GM19452 (cell line): ENCODE measurements around the gene SORCS2.
"Not testable (repeated sequence)": the region's sequence is repeated elsewhere in the genome, so short reads cannot be mapped to it uniquely, and the experiment has no call there.

Source experiments
- ATAC-seq: cut with Tn5 transposase; IDR thresholded peaks from one replicate; pipeline ENCODE4 v1.9.1; 2021; ENCODE audit not compliant: unreplicated experiment

The SORCS2 gene

DNA sequence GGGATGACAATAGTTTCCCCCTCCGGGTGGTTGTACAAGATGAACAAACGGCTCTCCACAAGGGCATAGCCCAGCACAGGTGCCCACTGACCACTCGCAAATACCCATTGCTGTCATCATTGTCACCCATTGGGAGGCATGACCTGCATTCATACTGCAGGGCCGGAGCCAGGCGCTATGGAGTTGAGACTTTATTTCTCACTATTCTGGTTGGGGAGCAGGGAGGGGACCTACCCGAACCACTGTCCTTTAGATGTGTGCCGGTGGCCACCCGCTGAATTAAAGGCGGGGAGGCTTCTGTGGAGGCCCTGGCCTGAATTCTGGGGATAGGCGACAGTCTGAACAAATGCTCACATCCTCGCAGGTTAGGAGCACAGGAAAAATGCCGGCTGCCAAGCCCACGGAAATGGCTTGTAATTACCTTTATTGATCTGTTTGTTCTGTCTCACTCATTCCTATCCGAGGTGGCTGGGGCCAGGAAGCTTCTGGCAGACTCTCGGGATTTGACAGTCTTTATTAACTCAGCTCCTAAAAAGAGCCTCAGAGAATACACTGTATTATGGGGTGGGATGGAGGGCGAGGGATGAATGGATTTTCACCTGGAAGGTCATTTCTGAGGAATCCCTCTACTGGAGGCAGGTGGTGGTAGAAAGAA, 367.5 kb downstream of the SORCS2 start:
- no peak for ATAC-seq

DNA sequence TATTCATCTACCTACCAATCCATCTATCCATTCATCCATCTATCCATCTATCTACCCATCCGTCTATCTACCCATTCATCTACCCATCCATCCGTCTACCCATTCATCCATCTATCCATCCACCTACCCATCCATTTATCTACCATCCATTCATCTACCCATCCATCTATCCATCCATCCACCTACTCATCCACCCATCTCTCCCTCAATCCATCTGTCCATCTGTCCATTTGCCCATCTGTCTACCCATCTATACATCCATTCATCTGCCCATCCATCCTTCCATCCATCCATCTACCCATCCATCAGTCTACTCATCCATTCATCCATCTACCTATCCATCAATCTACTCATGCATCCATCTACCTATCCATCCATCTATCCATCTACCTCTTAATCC, 369.2 kb downstream of the SORCS2 start:
- ATAC-seq: no peak

DNA sequence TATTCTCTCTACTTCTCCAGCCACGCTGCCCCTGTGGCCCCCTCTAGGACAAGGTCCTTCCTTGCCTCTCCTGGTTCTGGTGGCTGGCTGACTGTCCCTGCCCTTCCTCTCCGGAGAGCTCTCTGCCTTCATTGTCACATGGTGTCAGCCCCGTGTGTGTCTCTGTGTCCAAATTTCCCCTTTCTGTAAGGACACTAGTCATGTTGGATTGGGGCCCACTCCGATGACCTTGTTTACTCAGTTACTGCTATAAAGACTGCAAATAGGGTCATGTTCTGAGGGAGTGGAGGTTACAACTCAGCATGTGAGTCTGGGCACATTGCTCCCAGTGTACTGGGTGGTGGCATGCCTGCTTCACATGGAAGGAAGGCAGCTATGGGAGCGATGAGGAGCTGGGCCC, 371.9 kb downstream of the SORCS2 start:
- ATAC-seq: no peak

DNA sequence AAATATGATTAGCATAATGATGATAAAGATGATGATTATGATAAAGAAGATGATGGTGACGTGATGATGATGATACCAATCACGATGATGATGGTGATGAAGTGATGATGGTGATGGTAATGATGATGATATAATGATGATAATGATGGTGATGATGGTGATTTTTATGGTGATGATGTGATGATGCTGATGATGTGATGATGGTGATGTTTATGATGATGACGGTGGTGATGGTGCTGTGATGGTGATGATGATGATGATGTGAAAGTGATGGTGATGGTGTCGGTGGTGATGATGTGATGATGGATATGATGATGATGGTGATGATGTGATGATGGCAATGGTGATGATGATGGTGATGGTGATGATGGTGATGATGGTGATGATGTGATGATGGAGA, 373.1 kb downstream of the SORCS2 start:
- no peak for ATAC-seq

DNA sequence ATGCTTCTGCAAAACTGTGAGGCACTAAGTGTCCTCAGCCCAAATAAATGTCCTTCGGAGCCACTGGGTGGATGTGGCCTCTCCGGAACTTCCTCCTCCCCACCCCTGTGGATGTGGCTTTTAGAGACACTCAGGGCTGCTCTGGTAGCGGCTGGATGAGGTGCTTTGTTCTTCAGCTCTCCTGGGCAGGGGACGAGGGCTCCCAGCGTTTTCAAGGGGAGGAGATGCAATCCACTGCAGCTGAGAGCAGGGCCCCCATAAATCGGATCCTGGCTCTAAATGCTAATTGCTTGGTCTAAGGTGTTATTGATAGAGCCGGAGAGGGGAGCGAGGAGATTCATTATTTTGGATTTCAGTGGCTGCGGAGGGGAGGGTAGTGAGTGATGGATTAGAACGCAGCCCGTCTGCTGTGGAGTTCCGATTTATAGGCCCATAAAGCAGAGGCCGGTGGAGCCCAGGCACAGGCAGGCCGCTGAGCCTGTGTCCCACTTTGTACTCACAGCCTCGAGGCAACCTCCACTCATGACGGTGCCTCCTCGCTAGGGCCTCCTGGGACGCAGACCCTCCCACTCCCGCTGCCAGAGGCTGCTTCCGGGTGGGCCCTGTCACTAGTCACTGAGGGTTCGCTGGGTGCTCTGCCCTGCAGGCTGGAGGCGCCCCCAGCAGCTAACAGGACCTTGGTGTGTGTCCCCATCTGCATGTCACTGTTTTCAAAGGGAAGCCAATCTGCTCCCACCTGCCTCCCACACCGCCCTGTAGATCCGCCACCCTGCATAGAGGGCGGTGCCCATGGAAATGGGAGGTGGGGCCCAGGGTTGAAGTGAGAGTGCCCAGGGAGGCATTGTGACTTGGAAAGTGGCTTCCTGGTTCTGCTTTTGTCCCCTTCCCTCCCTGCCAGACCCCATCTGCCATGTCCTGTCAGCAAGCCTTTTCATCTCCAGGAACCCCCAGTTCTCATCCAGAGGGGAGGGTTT, 377.8 kb downstream of the SORCS2 start:
- no peak for ATAC-seq

DNA sequence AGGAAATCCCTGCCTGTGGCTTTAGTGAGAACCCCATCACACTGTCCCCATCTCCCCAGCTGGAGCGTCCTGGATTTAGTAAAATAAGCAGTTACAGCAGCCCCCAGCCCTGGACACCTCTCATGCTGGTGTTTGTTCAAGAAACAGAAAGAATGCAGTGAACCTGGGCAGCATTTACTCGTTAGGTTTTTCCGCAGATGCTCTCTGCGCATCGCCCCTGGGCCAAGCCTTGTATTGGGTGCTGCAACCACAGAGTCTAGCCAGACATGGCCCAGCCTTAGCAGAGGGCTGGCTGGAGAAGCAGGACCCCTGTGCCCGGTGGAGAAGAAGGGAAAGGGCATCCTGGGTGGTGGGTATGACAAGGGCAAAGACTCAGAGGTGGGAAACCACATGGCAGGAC, 378.7 kb downstream of the SORCS2 start:
- ATAC-seq: no peak

DNA sequence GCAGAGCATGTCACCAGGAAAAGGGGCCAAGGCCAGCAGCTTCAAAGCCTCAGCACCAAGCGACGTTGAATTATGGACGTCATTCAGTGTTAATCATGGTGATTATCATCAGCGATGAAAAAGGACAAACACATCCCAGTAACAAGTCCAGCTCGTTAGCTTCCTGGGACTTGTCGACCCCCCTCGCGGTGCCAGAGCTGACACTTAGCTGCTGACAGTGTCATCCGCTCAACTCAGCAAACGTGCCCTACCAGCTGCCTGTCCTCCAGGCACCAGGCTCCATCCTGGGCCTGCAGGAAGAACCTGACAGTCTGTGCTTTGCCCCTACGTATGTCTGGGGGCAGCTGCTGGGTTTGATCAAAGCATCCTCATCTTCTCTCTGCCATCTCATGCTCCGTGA, 379.4 kb downstream of the SORCS2 start:
- no peak for ATAC-seq

DNA sequence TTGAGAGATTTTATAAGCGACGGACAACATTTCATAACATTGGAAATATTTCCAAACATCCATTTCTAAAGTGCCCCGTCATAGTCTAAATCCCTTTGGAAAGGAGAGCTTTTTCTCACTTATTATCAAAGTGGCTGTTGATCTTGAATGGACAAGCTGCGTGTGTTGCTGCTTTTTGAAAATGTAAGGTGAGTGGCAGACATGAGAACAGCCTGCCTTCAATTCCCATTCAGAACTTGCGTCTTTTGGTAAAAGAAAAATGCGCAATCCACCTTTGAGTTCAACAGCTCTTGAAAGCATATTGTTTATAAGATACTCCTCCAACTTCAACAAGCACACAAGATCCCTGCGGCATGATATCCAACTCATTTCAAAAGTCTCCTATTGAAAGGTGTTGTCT, 380.6 kb downstream of the SORCS2 start:
- ATAC-seq: no peak

DNA sequence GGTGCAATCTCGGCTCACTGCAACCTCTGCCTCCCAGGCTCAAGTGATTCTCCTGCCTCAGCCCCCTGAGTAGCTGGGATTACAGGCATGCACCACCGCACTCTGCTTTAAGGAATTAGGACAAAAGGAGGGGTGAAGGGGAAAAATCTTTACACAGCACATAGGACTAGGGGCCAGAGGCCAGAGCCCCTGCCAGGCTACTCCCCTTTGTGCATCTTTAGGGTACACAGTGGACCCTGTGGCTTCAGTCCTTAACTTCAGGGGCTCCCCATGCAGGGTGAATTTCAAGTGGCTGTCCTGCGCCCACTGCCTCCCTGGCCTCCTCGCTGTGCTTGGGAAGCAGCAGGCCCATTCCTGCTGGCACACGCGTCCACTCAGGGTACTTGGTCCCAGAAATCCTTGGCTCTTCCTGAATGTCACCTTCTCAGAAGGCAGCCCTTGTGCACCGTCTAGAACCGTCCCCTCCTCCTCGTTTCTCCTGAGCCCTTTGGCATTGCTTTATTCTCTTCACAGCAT, 381.3 kb downstream of the SORCS2 start:
- no peak for ATAC-seq

DNA sequence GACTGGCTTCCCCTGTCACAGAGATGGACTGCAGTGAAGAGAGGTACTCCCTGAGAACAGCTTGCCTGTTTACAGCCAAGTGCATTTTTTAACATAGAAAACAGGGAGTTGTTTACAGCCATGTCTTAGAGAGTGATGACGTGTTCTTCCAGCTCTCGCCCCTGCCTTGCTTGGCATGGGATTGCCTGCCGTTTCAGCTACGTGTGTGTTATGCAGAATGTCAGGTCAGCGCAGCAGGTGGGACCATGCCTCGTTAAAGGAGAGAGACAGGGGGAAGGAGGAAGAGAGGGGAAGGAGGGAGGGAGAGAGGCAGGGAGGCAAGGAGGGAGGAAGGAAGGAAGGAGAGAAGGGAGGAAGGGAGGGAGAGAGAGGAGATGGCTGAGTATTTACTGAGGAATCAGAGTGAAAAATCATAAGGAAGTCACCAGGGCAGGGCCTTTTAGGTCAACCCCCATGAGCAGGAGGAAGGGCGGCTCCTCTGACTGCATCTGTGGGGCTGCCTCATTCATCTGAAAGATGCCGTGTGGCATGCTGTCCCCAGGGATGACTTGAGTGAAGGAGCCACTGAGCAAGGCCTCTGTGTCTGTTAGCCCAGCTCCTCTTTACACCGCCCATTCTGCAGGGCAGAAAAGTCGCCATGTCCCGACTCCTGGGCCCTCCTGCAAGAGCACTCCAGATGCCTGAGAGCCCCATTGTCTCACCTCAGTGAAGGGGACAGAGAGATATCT, 382.1 kb downstream of the SORCS2 start:
- ATAC-seq: no peak

DNA sequence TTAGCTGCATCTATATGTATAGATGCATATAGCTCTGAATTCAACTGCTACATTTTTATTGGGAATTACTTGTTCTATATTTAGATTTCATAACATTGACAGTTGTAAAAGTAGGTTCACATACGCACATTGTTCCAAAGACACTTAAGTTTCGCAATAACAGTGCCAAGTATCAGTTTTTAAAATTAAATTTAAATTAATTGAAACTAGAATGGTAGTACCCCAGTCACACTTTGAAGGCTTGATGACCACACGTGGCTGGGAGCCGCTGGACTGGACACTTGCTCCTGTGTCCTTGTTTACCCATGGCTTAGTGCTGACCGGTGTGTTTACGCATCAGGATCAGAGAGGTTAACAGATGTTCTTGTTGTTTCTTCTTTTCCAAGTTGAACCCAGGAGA, 383.1 kb downstream of the SORCS2 start:
- ATAC-seq: no peak

DNA sequence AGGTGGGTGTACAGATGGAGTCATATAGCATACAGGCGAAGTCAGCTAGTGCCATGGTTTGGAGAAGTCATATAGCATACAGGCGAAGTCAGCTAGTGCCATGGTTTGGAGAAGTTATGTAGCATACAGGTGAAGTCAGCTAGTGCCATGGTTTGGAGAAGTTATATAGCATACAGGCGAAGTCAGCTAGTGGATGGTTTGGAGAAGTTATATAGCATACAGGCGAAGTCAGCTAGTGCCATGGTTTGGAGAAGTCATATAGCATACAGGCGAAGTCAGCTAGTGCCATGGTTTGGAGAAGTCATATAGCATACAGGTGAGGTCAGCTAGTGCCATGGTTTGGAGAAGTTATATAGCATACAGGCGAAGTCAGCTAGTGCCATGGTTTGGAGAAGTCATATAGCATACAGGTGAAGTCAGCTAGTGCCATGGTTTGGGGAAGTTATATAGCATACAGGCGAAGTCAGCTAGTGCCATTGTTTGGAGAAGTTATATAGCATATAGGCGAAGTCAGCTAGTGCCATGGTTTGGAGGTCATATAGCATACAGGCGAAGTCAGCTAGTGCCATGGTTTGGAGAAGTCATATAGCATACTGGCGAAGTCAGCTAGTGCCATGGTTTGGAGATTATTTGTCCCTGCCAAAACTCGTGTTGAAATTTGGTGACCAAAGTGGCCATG, 385.2 kb downstream of the SORCS2 start:
- ATAC-seq: not testable (repeated sequence)

DNA sequence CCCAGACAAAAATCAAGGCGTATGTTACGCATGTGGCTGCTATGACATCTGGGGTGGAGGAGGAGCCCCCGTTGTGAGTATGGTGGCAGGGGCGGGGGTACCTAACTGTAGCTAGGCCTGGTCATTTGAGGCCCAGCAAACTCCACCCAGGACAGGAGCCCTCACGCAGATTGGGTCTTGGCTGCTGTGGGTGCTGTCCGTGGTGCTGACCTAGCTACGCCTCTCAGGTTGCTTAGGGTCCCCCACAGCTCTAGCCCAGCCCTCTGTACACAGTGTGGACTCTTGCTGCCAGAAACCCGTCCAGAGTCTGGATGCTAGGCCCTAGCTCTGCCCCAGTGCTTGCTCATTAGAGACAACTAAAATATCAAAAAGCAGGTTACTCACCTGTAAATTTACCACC, 389.1 kb downstream of the SORCS2 start:
- ATAC-seq: no peak

DNA sequence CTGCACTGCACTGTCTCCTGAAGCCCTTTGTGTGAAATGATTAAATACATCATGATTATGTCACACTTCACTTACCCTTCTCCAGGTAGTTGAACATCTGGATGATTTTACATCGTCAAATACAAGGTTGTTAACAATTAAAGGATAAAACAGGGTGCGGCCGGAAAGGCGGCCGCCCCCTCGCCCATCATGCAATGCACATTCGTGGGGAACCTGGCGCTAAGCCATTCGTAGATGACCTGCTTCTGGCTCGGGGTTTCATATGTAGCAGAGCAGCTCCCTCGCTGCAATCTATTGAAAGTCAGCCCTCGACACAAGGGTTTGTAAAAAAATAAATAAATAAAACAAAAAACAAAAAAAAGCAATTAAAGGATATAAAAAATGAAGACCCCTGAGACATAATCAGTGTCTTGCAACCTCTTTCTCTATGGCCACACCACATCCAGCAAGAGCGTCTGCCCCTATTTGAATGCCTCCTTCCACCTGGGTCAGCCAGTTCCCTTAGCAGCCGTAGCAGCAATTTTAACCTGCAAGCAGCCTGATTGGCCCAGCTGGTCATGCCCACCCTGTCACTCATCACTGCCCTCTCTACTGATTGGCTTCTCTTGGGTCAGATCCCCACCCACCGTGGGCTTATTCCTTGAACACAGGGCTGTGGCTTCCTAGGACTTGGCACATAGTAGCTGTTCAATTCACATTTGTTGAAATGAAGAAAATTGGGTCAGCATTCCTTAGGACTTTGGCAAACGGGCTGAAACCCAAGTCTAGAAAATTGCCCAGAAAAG, 390.2 kb downstream of the SORCS2 start:
- ATAC-seq: no peak

DNA sequence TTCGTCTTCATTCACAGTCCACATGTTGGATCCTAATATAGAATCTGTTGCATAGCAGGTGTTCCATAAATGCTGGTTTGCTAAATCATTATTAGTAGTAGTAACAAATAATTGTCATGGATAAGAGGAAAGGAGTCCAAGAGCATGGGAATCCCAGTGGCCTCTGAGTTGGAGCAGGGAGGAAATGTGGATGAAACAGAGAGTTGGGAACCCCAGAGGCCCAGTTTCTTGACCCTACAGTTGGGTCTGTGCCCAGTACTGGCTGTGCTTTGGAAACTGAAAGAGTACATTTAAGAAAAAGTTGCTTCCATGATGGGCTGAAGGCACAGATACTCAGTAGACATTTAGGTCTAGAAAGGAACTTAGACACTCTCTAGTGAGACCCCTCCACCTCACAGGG, 391.8 kb downstream of the SORCS2 start:
- no peak for ATAC-seq

DNA sequence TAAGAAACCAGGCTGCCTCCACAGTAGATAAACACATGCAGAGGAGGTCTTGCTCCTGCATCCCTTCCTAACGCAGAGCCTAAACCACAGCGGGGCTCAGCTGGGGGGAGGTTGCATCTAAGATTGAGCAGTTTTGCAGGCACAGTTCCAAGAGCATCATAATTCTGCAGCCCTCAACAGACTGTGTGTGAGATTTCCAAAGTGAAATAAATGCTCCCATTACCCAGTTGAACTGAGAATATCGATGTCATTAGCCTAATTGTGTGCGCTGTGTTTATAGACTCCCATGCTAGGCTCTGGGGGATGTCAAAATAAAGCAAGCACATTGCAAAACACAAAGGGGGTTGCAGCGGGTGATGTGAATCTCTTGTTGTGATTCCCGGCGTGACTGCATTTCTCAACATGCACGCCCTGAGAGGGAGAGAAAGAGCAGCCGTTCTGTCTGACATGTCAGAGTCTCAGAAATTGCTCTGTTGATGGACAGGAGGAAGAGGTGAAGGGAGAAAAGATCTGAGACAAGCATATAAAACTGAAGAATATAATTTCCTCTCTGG, 392.3 kb downstream of the SORCS2 start:
- ATAC-seq: no peak

DNA sequence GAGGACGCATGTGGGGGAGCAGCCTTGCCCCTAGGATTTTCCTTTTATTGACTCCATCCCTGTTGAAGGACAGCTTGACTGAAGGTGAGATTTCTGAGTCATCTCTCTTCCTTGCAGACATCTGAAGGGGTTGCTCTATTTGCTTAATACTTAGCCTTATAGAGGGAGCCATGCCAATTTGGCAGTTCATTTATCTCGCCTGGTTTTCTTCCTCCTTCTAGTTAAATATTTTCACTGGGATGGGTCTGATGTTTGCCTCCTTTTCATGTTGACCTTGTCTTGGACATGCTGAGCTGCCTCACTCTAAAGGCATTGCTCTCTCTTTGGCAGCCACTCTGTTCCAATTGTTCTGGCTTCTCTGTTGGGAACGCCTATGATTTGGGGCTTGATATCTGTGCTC, 393.4 kb downstream of the SORCS2 start:
- no peak for ATAC-seq

DNA sequence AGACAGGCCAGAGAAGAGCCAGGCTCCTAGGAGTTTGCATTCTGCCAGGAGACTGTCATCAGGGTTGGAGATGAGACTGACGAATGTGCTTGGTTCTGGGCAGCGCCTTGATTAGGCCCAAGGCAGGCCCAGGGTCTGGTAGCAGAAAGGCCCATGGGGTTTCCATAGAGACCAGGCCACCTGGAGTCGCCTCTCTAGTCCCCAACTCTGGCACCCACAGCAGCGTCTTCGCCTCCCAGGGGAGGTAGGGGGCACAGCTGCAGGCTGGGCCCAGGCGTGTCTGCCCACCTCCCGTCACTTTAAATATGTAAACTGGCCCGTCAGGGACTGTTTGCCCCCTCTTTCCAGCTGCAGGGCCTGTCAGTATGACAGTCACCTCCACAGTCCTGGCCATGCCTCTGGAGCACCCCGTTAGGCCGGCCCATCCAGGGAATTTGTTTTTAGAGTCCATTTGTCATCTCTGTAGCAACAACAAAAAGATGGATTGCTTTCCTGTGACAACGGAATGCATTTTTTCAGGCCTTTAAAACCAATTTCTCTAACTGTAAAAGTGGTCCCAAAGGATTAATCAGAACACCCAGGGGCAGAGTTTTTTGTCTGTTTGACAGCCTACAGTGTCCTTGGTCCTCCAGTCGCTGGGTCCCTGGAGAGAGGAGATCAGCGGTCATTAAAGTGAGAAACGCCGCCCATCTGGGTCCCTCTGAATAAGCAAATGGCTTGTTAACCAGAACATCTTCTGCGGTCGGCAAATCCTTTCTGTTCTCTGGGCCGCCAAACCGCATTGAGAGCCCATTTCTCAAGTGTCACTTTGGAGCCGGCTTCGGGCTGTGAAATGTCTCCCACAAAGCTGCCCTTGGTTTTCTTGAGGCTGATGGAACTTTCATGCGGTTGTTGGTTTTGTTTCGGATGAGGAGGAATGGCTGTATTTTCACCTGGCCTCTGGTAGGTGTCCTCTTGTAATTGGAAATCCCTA, 395.4 kb downstream of the SORCS2 start:
- ATAC-seq: no peak

DNA sequence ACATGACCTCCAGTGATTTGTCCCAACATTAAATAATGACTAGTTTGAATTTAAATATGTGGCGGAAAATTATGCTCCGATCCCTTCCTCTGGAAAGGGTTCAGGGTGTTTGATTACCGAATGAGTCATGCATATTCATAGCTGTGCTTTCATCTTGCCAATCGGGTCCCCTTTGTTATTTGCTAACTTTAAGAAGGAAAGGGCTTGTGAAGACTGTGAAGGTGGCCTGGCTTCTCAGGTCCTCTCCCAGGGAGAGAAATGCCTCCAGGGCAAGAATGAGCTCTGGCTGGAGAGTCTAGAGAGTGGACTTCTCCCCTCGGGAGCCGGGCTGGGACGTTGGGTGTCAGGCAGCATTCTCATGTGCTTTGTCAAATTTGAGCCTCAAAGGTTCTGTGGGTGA, 397.9 kb downstream of the SORCS2 start:
- no peak for ATAC-seq
